NCI-H1694 treated with DMSO at 0.1 percent for 48 hours (cell line): ENCODE results near the gene IGDCC3.

Experiments
- DNase-seq: peaks from one replicate; lab custom pipeline; 2025; lab: John Stamatoyannopoulos, UW

The IGDCC3 gene

DNA sequence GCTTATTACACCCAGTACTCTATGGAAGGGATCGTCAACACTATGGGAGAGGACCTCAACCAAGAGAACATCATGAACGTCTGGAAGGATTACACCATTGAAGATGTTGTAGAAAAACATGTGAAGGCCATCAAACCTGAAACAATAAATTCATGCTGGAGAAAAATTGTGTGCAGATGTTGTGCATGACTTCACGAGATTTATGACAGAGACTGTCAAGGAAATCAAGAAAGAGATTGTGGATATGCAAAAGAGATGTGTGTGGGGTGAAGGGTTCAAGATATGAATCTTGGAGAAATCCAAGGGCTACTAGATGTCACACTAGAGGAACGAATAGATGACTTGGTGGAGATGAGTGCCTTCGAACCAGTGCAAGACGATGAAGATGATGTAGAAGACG, 87.6 kb downstream of the IGDCC3 start:
- no peak for DNase-seq

- no peak for DNase-seq
These were observed 88.4 kb downstream of the IGDCC3 start for GRCh38 chr15:65289261-65289854.

GRCh38 chr15:65287520-65287855, 90.3 kb downstream of the IGDCC3 start:
- no peak for DNase-seq

DNA sequence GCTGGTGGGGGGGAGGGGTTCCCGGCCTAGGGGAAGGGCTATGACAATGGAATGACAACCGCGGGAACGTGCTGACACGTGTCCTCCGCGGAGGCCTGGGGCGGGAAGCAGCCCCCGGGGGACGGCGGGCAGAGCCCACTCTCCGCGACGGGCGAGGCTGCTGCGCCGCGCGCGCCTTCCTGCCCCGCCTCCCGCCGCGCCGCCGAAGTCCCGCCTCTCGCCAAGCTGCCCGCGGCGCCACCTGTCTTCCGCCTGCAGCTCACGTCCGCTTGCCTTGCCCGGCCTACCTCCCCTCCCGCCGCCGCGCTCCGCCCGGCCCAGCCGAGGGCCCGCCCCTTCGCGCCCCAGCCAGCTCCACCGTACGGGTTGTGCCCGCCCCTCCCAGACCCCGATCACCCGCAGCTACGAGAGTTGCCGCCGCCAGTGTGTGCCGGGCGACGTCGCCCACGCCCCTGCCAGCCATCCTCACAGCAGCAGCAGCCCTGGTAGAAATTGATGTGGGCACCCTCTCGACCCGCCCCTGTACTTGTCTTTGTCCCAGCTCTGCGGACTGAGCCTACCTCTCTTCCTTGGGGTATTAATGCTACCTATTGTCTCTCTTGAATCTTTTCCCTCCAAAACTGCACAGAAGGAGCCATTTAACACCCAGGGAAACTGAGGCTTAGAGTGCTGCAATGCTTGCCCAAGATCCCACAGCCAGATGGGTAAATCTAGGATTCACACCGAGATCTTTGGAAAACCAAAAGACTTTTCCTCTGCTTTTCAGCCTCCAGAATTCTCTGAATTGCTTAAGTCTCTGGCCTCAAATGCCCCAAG, 90.9 kb downstream of the IGDCC3 start, which contains the start of gene PARP16:
Gene PARP16 (minus strand): TSS at position 180 of the 816 bp plus-strand sequence. CDS start 457 bp downstream, outside the sequence.
- peak; percentile 86 for DNase-seq

- DNase-seq: no peak
These were observed 91.6 kb downstream of the IGDCC3 start for GRCh38 chr15:65286069-65286703.

GRCh38 chr15:65285291-65286068, 92.3 kb downstream of the IGDCC3 start:
- DNase-seq: no peak

GRCh38 chr15:65278480-65278879, 99.3 kb downstream of the IGDCC3 start:
- DNase-seq: no peak
